ENCODE results near the gene BRD4. TPM values are rescaled to one million over a fixed set of nuclear protein-coding genes. Genes with fewer than 3 reads are reported as not detected.
A peak's percentile ranks its signal among the peaks of the same experiment; 100 is the strongest.

The BRD4 gene
- total RNA-seq, 4 donors from 2014 or later = 34.1 to 48.1 (median 37.5) TPM

GRCh38 chr19:15256708-15257331 lies 75.5 kb downstream of the BRD4 start:
- Histone ChIP-seq H3K36me3 (peaks cover 70 to 100% (median 100%) of the 10 kb centered on the region in 4 donors), H3K9me3 (no peaks in the 10 kb centered on the region), H3K27me3 (no peaks in the 10 kb centered on the region), H3K4me1 (peaks cover 25 to 28% (median 26%) of the 10 kb centered on the region in 4 donors), H3K4me3 (no peak overlapping the region), H3K27ac (replicated peaks in 1 of 4) (no peak overlapping the region)
- DNase-seq (ENCODE audit: extremely low spot score) = no peak
- intact Hi-C loops (cut with DNase I) = no loop called here
- TF ChIP-seq POLR2A (IDR thresholded peaks at IDR 0.05; ENCODE audit: low read depth) (no peak), CTCF (IDR thresholded peaks at IDR 0.05) (no peak)
- WGBS = 69% methylated on average over 13 of the region's 22 CpGs

DNA sequence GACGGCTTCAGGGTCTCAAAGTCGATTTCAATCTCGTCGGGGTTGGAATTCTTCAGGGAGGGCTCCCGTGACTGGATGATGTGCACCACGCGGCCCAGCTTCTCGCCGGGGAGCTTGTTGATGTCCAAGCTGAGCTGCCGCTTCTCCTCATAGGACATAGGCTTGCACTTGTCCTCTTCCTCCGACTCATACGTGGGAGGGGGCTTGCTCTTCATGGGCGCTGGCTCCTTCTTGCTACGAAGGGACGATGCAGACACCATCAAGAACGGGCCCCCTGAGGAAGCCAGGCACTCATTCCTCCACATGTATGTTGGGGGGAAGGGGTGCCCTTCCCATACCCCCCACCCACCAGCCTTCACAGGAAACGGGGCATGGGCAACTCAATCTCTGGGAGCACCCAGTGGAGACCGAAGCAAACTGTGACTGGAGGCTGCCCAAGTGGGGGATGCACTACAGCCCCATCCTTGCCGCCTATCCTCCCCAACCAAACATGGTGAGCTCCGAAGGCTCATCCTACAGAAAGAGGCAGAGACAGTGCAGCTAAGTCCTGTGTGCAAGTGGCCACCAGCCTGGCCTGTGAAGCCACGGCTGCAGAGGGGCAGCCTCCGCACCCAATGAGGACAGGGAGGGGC lies 76.9 kb downstream of the BRD4 start:
- peaks cover 38 to 41% (median 40%) of the 10 kb centered on the region in 4 donors for H3K4me1 ChIP-seq

DNA sequence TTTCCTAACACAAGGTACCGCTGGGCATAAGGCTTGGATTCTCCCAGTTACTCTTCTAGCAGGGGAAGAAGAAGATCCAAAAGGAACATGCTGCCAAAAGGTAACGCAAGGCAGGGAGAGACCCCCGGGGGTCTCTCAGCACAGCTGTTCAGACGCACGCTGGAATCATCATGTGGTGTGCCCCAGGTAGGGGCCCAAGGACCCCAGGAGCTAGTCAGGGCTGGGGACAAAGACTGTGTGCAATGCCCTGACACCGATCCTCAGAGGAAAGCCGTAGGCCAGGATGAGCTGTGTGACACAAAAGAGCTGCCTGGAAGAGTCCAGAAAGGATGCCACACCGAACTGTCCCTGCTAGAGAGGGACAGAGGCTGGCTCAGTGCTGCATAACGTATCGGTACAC lies 77.8 kb downstream of the BRD4 start:
- no peak for DNase-seq (ENCODE audit: extremely low spot score)
- WGBS = 89% methylated on average over 7 of the region's 10 CpGs
- H3K36me3 ChIP-seq = peaks cover 64 to 79% (median 77%) of the 10 kb centered on the region in 4 donors
- no peaks in the 10 kb centered on the region for H3K27me3 ChIP-seq
- H3K4me3 ChIP-seq = no peak overlapping the region
- intact Hi-C loops (cut with DNase I) = loop anchor here (5.0 kb wide), 1 partner anchor 77 kb away; no protein-coding TSS in a partner anchor
- H3K9me3 ChIP-seq = no peaks in the 10 kb centered on the region
- no peak for TF ChIP-seq POLR2AphosphoS5 (IDR thresholded peaks at IDR 0.05)
- TF ChIP-seq POLR2A (IDR thresholded peaks at IDR 0.05; ENCODE audit: low read depth) = no peak
- TF ChIP-seq EP300 (IDR thresholded peaks at IDR 0.05) = no peak
- TF ChIP-seq CTCF (IDR thresholded peaks at IDR 0.05) = no peak
- H3K27ac ChIP-seq (replicated peaks in 1 of 4) = peak overlapping the region in 2 of 4 donors; percentile 22 to 90
- H3K4me1 ChIP-seq = peaks cover 47 to 50% (median 49%) of the 10 kb centered on the region in 4 donors

More for the DNA sequence above, 76.9 kb downstream of the BRD4 start:
- intact Hi-C loops (cut with DNase I) = no loop called here
- H3K36me3 ChIP-seq = peaks cover 64 to 88% (median 87%) of the 10 kb centered on the region in 4 donors
- TF ChIP-seq POLR2A (IDR thresholded peaks at IDR 0.05; ENCODE audit: low read depth) = no peak
- no peak for TF ChIP-seq CTCF (IDR thresholded peaks at IDR 0.05)
- TF ChIP-seq EP300 (IDR thresholded peaks at IDR 0.05) = no peak
- TF ChIP-seq POLR2AphosphoS5 (IDR thresholded peaks at IDR 0.05) = no peak
- no peak overlapping the region for H3K27ac ChIP-seq (replicated peaks in 1 of 4)
- H3K9me3 ChIP-seq = no peaks in the 10 kb centered on the region
- 82% methylated on average over 15 of the region's 22 CpGs for WGBS
- H3K4me3 ChIP-seq = no peak overlapping the region
- no peak for DNase-seq (ENCODE audit: extremely low spot score)
- H3K27me3 ChIP-seq = no peaks in the 10 kb centered on the region

DNA sequence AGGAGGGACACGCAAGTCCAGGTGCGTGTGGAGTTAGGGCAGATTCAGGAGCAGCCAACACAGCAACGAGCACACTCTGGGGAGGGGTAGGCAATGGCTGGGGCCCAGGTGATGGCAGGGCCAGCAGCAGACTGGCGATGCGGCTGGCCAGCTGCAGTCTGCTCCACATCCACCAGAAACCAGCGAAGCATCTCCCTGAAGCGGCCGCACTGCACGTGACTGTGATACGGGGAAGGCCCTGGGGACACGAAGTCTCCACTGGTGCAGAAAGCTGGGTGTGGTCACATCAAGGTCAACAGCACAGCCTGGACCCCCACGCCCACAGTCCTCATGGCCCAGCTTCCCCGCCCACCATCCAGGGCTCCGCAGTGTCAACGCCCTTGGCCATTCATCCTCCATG lies 78.8 kb downstream of the BRD4 start:
- no CpG with 5 or more reads among the region's 15 CpGs for WGBS
- Histone ChIP-seq H3K36me3 (peaks cover 55 to 71% (median 69%) of the 10 kb centered on the region in 4 donors), H3K27ac (replicated peaks in 1 of 4) (peak overlapping the region in 3 of 4 donors; percentile 77 to 90 (median 88)), H3K9me3 (no peaks in the 10 kb centered on the region), H3K27me3 (no peaks in the 10 kb centered on the region), H3K4me1 (peaks cover 58 to 61% (median 59%) of the 10 kb centered on the region in 4 donors), H3K4me3 (no peak overlapping the region)
- no peak for DNase-seq (ENCODE audit: extremely low spot score)
- intact Hi-C loops (cut with DNase I) = loop anchor here (5.0 kb wide), 1 partner anchor 76 kb away; no protein-coding TSS in a partner anchor
- no peak for TF ChIP-seq EP300 (IDR thresholded peaks at IDR 0.05)
- no peak for TF ChIP-seq POLR2A (IDR thresholded peaks at IDR 0.05; ENCODE audit: low read depth)

DNA sequence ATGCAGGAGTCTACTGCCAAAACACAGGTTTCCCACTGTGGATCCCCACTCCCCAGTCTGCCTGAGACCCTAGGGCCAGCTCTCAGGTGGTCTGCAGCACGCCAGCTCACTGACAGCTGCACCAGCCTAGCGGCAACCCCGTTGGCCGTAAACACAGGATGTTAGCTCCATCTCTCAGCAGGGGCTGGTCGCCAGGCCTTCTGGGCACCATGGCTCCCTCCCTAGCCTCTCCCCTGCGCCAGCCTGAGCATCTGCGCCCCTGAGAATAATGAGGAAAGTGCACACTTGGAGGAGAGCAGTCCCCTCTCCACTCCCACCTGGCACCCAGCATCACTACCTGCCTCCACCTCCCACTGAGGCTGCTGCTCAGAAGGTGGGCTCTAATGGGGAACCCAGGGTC lies 79.3 kb downstream of the BRD4 start:
- intact Hi-C loops (cut with DNase I) = loop anchor here (5.0 kb wide), 1 partner anchor 76 kb away; no protein-coding TSS in a partner anchor
- Histone ChIP-seq H3K4me3 (no peak overlapping the region), H3K36me3 (peaks cover 50 to 71% (median 69%) of the 10 kb centered on the region in 4 donors), H3K27me3 (no peaks in the 10 kb centered on the region), H3K27ac (replicated peaks in 1 of 4) (peak overlapping the region; percentile 77 to 90 (median 86)), H3K9me3 (no peaks in the 10 kb centered on the region), H3K4me1 (peaks cover 62 to 65% (median 64%) of the 10 kb centered on the region in 4 donors)
- WGBS = 100% methylated on average over 2 of the region's 7 CpGs
- no peak for DNase-seq (ENCODE audit: extremely low spot score)
- TF ChIP-seq EP300 (IDR thresholded peaks at IDR 0.05) (no peak), POLR2A (IDR thresholded peaks at IDR 0.05; ENCODE audit: low read depth) (no peak), POLR2AphosphoS5 (IDR thresholded peaks at IDR 0.05) (no peak), CTCF (IDR thresholded peaks at IDR 0.05) (no peak)

Data from esophagus muscularis mucosa (tissue), 4 donors.